IPS-15b (cell line): ENCODE results near the gene TSPO.
"Not testable (repeated sequence)": the region's sequence is repeated elsewhere in the genome, so short reads cannot be mapped to it uniquely, and the experiment has no call there.

ENCODE experiments used
- H3K27me3 ChIP-seq: one replicate; pipeline ENCODE4 v1.6.1; 2013; ENCODE audit warnings: low read length; ENCODE audit not compliant: control insufficient read depth, insufficient read depth
- H3K36me3 ChIP-seq: one replicate; pipeline ENCODE4 v1.6.1; 2013; ENCODE audit warnings: low read length; ENCODE audit not compliant: control insufficient read depth, insufficient read depth
- H3K4me1 ChIP-seq: one replicate; pipeline ENCODE4 v1.6.1; 2013; ENCODE audit warnings: mild to moderate bottlenecking, low read length; ENCODE audit not compliant: control insufficient read depth, insufficient read depth
- H3K4me3 ChIP-seq: one replicate; pipeline ENCODE4 v1.5.1; 2013; ENCODE audit warnings: low read depth, low read length
- H3K9ac ChIP-seq: one replicate; pipeline ENCODE4 v1.6.1; 2013; ENCODE audit warnings: low read depth, mild to moderate bottlenecking, low read length
- H3K9me3 ChIP-seq: one replicate; pipeline ENCODE4 v1.6.1; 2013; ENCODE audit warnings: mild to moderate bottlenecking, low read length; ENCODE audit not compliant: control insufficient read depth, insufficient read depth

TSPO gene

GRCh38 chr22:43135565-43135964, 15.8 kb upstream of the TSPO start:
- Histone ChIP-seq H3K9ac (no peak overlapping the region), H3K36me3 (peaks cover 25% of the 10 kb centered on the region), H3K4me3 (no peak overlapping the region), H3K4me1 (no peaks in the 10 kb centered on the region), H3K27me3 (no peaks in the 10 kb centered on the region), H3K9me3 (no peaks in the 10 kb centered on the region)

DNA sequence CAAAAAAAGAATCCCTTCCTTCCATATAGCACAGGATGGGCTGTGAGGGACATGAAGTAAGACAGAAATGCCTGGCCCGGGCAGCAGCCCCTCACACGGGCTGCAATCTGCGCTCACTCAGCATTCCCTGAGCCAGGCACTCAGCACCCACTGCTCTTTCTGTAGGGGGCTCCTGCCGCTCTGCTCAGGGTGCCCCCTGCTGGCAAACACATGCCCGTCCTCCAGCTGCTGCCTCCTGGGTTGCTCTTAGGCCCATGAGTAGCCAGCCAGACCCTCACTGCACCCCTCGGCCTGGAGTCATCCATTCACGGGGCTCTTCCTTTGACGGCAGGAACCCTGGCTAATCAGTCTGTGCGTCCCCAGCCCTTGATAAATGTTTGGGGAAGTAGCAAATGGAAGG, 15.1 kb upstream of the TSPO start:
- Histone ChIP-seq H3K4me3 (no peak overlapping the region), H3K9ac (no peak overlapping the region), H3K36me3 (peaks cover 25% of the 10 kb centered on the region), H3K27me3 (no peaks in the 10 kb centered on the region), H3K9me3 (no peaks in the 10 kb centered on the region), H3K4me1 (no peaks in the 10 kb centered on the region)

- Histone ChIP-seq H3K9me3 (no peaks in the 10 kb centered on the region), H3K9ac (no peak overlapping the region), H3K27me3 (no peaks in the 10 kb centered on the region)
These were observed 14.6 kb upstream of the TSPO start for GRCh38 chr22:43136801-43137200.

DNA sequence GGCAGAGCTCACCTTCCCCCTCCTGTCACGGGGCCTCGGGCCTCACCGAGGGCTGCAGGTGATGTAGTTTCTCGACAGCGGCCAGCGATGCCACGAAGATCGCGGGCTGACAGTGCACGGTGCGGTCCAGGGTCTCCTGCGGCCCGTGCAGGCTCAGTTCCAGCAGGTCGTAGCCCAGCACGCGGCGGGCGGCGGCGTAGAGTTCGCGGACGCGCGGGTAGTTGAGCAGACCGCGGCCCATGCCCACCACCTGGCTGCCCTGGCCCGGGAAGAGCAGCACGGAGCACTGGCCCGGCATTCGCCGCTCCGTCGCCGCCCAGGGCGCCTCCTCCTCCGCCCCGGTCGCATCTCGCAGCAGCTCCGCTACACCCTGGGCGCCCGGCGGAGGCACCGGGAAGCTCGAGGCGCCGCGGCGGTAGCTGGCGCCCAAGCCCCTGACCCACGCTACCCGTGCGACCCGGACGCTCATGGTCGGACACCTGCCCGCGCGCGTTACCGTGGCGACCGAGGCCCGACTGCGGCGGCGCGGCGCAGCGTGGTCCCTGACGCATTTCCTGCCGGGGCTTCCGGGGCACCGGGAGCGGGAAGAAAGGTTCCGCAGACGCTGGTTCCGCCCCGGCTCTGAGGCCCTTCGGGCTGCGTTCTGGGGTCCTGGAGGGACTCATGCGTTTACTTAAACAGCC, 8.3 kb upstream of the TSPO start, which contains the start of gene MCAT:
Gene MCAT, minus strand, starts transcription at position 519 of the 683 bp plus-strand sequence. Its CDS starts 50 bp downstream, at position 469.
- Histone ChIP-seq H3K4me1 (no peaks in the 10 kb centered on the region), H3K27me3 (no peaks in the 10 kb centered on the region), H3K36me3 (peaks cover 8% of the 10 kb centered on the region), H3K9me3 (no peaks in the 10 kb centered on the region), H3K9ac (peak within 1 kb of the TSS; percentile 37), H3K4me3 (peak within 1 kb of the TSS; percentile 89)

More at GRCh38 chr22:43136801-43137200, 14.6 kb upstream of the TSPO start:
- Histone ChIP-seq H3K36me3 (peaks cover 25% of the 10 kb centered on the region), H3K4me1 (no peaks in the 10 kb centered on the region), H3K4me3 (no peak overlapping the region)

DNA sequence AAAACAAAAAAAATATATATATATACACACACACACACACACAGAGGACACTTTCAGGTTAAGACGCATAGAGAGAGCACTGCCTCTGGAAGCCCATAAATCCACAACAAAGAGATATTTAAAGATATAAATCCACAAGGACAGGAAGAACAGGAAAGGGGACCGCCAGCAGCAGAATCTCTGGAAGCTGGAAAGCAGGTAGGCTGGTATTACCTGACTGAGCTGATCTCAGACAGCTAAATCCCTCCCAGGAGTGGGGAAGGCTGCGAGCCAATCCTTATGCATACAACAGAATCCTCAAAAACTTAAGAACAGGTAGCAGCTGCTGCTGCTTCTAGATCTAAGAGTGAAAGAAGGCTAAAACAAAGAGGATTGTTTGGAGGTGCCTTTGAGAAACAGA, 6.4 kb upstream of the TSPO start:
- no peak overlapping the region for H3K9ac ChIP-seq

GRCh38 chr22:43145371-43145770, 6.0 kb upstream of the TSPO start:
- H3K36me3 ChIP-seq, H3K9ac ChIP-seq, H3K4me3 ChIP-seq, H3K9me3 ChIP-seq, H3K27me3 ChIP-seq, H3K4me1 ChIP-seq: not testable (repeated sequence)

More for the DNA sequence above, 6.4 kb upstream of the TSPO start:
- no peaks in the 10 kb centered on the region for H3K27me3 ChIP-seq
- no peaks in the 10 kb centered on the region for H3K36me3 ChIP-seq
- no peaks in the 10 kb centered on the region for H3K4me1 ChIP-seq
- H3K4me3 ChIP-seq = no peak overlapping the region
- no peaks in the 10 kb centered on the region for H3K9me3 ChIP-seq

DNA sequence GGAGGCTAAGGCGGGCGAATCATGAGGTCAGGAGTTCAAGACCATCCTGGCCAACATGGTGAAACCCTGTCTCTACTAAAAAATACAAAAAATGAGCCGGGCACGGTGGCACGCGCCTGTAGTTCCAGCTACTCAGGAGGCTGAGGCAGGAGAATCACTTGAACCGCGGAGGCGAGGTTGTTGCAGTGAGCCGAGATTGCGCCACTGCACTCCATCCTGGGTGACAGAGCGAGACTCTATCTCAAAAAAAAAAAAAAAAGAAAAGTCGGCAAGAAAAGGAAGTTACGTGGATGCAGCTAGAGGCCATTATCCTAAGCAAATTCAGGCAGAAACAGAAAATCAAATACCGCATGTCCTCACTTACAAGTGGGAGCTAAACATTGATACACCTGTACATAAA, 5.0 kb upstream of the TSPO start:
- not testable (repeated sequence) for H3K36me3 ChIP-seq, H3K27me3 ChIP-seq, H3K4me1 ChIP-seq, H3K4me3 ChIP-seq, H3K9me3 ChIP-seq, H3K9ac ChIP-seq

DNA sequence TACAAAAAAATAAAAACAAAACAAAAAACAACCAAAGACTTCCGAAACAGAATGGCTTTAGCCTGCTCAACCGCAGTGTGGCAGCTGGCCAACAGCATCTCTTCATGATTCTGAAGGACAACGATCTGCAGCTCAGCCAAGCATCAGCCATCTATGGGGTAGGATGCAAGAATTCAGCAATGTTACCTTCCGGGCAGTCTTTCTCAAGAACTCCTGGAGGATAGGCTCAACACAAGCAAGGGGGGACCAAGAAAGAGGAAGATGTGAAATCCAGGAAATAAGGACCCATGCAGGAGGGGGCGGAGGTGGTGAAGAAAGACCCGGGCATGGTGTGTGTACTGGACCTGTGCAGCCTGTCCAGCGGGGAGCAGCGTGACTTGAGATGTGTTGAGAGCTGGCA, 3.5 kb upstream of the TSPO start:
- Histone ChIP-seq H3K4me1 (no peaks in the 10 kb centered on the region), H3K36me3 (no peaks in the 10 kb centered on the region), H3K9me3 (no peaks in the 10 kb centered on the region), H3K27me3 (peaks cover 8% of the 10 kb centered on the region), H3K4me3 (no peak overlapping the region), H3K9ac (no peak overlapping the region)

DNA sequence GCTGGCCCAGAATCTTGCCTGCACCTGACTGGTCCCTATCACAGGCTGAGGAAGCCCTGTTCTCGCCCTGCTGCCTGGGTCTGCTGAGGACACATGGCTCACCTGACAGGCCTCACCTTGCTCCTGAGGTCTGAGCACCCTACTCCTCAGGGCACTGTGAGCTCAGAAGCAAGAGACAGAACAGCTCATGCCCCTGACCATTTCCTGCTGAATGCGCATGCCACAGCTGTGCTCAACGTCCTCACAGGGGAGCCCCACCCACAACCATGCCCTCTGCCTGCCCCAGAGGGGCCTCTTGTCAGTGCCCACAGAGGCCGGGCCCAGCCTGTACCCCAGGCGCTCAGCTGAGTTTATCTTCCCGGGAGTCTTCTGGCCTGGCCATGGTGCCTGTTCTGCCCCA, 2.8 kb upstream of the TSPO start:
- Histone ChIP-seq H3K4me3 (no peak overlapping the region), H3K9ac (no peak overlapping the region), H3K27me3 (peaks cover 8% of the 10 kb centered on the region), H3K4me1 (no peaks in the 10 kb centered on the region), H3K36me3 (no peaks in the 10 kb centered on the region), H3K9me3 (no peaks in the 10 kb centered on the region)

- Histone ChIP-seq H3K4me1 (no peaks in the 10 kb centered on the region), H3K9ac (no peak overlapping the region), H3K36me3 (no peaks in the 10 kb centered on the region)
These were observed 590 bp upstream of the TSPO start for GRCh38 chr22:43150731-43151206.

DNA sequence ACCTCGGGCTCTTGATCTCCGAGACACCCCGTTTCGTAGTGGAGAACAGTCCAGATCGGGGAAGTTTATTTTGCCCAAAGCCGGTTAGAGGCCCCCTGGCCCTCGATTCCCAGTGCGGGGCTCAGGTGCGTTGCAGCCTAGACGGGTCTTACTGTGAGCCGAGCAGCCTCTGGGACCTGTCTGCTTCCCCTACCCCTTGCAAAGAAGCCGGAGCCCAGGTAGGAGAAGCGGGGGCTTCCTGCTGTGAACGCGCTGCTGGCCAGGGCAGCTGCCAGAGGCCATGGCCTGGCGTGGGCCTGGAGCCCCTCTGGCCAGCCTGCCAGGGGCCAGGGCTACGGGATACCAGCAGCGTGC, 621 bp downstream of the TSPO start:
- Histone ChIP-seq H3K9me3 (no peaks in the 10 kb centered on the region), H3K4me1 (no peaks in the 10 kb centered on the region), H3K27me3 (peaks cover 8% of the 10 kb centered on the region), H3K4me3 (peak overlapping the region; percentile 35), H3K9ac (peak overlapping the region; percentile 37), H3K36me3 (no peaks in the 10 kb centered on the region)

More at GRCh38 chr22:43150731-43151206, 590 bp upstream of the TSPO start:
- Histone ChIP-seq H3K4me3 (peak overlapping the region; percentile 16), H3K9me3 (no peaks in the 10 kb centered on the region), H3K27me3 (peaks cover 8% of the 10 kb centered on the region)

GRCh38 chr22:43152357-43153071, 1.2 kb downstream of the TSPO start:
- Histone ChIP-seq H3K9ac (no peak overlapping the region), H3K36me3 (no peaks in the 10 kb centered on the region), H3K4me1 (no peaks in the 10 kb centered on the region), H3K27me3 (peaks cover 8% of the 10 kb centered on the region), H3K4me3 (no peak overlapping the region), H3K9me3 (no peaks in the 10 kb centered on the region)
